Measurements from ENCODE around the gene CHST3.

The CHST3 gene

GRCh38 chr10:72010234-72010973 is 46.2 kb downstream of the CHST3 start:
- no peak for DNase-seq (ENCODE audit: low read depth)

GRCh38 chr10:72011016-72011415 is 46.8 kb downstream of the CHST3 start:
- no peak for DNase-seq (ENCODE audit: low read depth)

GRCh38 chr10:72011468-72011867 is 47.3 kb downstream of the CHST3 start:
- DNase-seq (ENCODE audit: low read depth) = no peak

GRCh38 chr10:72011976-72012512 is 47.8 kb downstream of the CHST3 start:
- DNase-seq (ENCODE audit: low read depth) = no peak

GRCh38 chr10:72012796-72013195 is 48.6 kb downstream of the CHST3 start:
- no peak for DNase-seq (ENCODE audit: low read depth)

GRCh38 chr10:72013202-72013945 is 49.2 kb downstream of the CHST3 start:
- no peak for DNase-seq (ENCODE audit: low read depth)

- no peak for DNase-seq (ENCODE audit: low read depth)
Observed at GRCh38 chr10:72014197-72014596, 50.0 kb downstream of the CHST3 start.

GRCh38 chr10:72014785-72015480 is 50.7 kb downstream of the CHST3 start:
- DNase-seq (ENCODE audit: low read depth) = no peak

- DNase-seq (ENCODE audit: low read depth) = no peak
Observed at GRCh38 chr10:72015841-72016240, 51.6 kb downstream of the CHST3 start.

GRCh38 chr10:72016608-72017300 is 52.6 kb downstream of the CHST3 start:
- no peak for DNase-seq (ENCODE audit: low read depth)

GRCh38 chr10:72019085-72019876 is 55.1 kb downstream of the CHST3 start:
- no peak for DNase-seq (ENCODE audit: low read depth)

GRCh38 chr10:72020914-72021809 is 57.0 kb downstream of the CHST3 start:
- no peak for DNase-seq (ENCODE audit: low read depth)

GRCh38 chr10:72022228-72022627 is 58.0 kb downstream of the CHST3 start:
- no peak for DNase-seq (ENCODE audit: low read depth)

GRCh38 chr10:72024596-72024995 is 60.4 kb downstream of the CHST3 start:
- DNase-seq (ENCODE audit: low read depth) = no peak

GRCh38 chr10:72025400-72025799 is 61.2 kb downstream of the CHST3 start:
- no peak for DNase-seq (ENCODE audit: low read depth)

- DNase-seq (ENCODE audit: low read depth) = no peak
Observed at GRCh38 chr10:72025832-72026231, 61.6 kb downstream of the CHST3 start.

GRCh38 chr10:72026278-72027111 is 62.3 kb downstream of the CHST3 start:
- peak; percentile 28 for DNase-seq (ENCODE audit: low read depth)

GRCh38 chr10:72027498-72027897 is 63.3 kb downstream of the CHST3 start:
- DNase-seq (ENCODE audit: low read depth) = no peak

- DNase-seq (ENCODE audit: low read depth) = no peak
Observed at GRCh38 chr10:72029414-72029813, 65.2 kb downstream of the CHST3 start.
